Vagina (tissue), 2 donors: ENCODE results near the gene STH. TPM values are rescaled to one million over a fixed set of nuclear protein-coding genes. Genes with fewer than 3 reads are reported as not detected.

Source experiments
- DNase-seq, 2 donors: peaks; one replicate each; pipeline ENCODE4 v3.0.0-alpha.2; 2017; ENCODE audit errors: extremely low spot score in 2 of 2
- H3K27ac ChIP-seq: fragments of 200-600 bp; sonication (generic); one replicate; pipeline ENCODE4 v1.5.1; 2019
- H3K27me3 ChIP-seq: fragments of 200-600 bp; sonication (generic); one replicate; pipeline ENCODE4 v1.5.1; 2019
- H3K36me3 ChIP-seq, 2 donors: fragments of 200-600 bp; sonication (generic); one replicate each; pipeline ENCODE4 v1.5.1; 2017 to 2019
- H3K4me1 ChIP-seq: fragments of 200-600 bp; sonication (generic); one replicate; pipeline ENCODE4 v1.5.1; 2019
- H3K4me3 ChIP-seq, 2 donors: fragments of 200-600 bp; sonication (generic); 1 replicate in 1 of 2; 2 replicates in 1 of 2; pipeline ENCODE4 v1.5.1; 2016 to 2019
- H3K9me3 ChIP-seq: fragments of 200-600 bp; sonication (generic); one replicate; pipeline ENCODE4 v1.5.1; 2019
- CTCF ChIP-seq, 3 experiments: fragments of 450-650 bp in 2 of 3; fragments of 200-600 bp in 1 of 3; sonication (generic) in 1 of 3; IDR thresholded peaks; one replicate each; pipeline ENCODE4 v1.5.1; 2017 to 2019; ENCODE audit warnings: antibody characterized with exemption in 3 of 3, mild to moderate bottlenecking in 2 of 3, moderate library complexity in 2 of 3
- POLR2A ChIP-seq, 2 donors: fragments of 450-650 bp; IDR thresholded peaks; one replicate each; pipeline ENCODE4 v1.6.1; 2017; ENCODE audit warnings: antibody characterized with exemption in 2 of 2, mild to moderate bottlenecking in 2 of 2, moderate library complexity in 2 of 2
- POLR2AphosphoS5 ChIP-seq, 2 donors: sonication (generic); formaldehyde crosslinking; IDR thresholded peaks; one replicate each; pipeline ENCODE4 v1.9.0; 2017; ENCODE audit warnings: antibody characterized with exemption in 2 of 2, mild to moderate bottlenecking in 2 of 2, low read depth in 1 of 2; ENCODE audit not compliant: insufficient read depth in 1 of 2
- intact Hi-C: fragments of 100-400 bp; cut with DNase I; formaldehyde crosslinking; loops from one replicate; pipeline ENCODE4 v1.15.1; 2023
- total RNA-seq: library from RNA; depleted of rRNA; stranded (reverse); fragments of >200 nt; gene quantifications from one replicate; pipeline ENCODE4 v1.2.3, GENCODE V29; 2016

Gene STH
- total RNA-seq, 1 donor from 2014 or later: not detected

GRCh38 chr17:45990886-45991285 lies 8.2 kb upstream of the STH start:
- TF ChIP-seq CTCF (IDR thresholded peaks at IDR 0.05) (no peak), POLR2A (IDR thresholded peaks at IDR 0.05) (no peak), POLR2AphosphoS5 (IDR thresholded peaks at IDR 0.05; ENCODE audit: insufficient read depth in 1 of 2, low read depth in 1 of 2) (no peak)
- Histone ChIP-seq H3K9me3 (no peaks in the 10 kb centered on the region), H3K4me3 (no peak overlapping the region), H3K36me3 (no peaks in the 10 kb centered on the region), H3K27me3 (no peaks in the 10 kb centered on the region), H3K4me1 (no peaks in the 10 kb centered on the region), H3K27ac (no peak overlapping the region)
- no peak for DNase-seq
- intact Hi-C loops: no loop called here

- no peak overlapping the region for H3K4me3 ChIP-seq
- no peak overlapping the region for H3K27ac ChIP-seq
- no peaks in the 10 kb centered on the region for H3K9me3 ChIP-seq
- no peaks in the 10 kb centered on the region for H3K4me1 ChIP-seq
- intact Hi-C loops: no loop called here
- H3K27me3 ChIP-seq: no peaks in the 10 kb centered on the region
- DNase-seq: no peak
- no peaks in the 10 kb centered on the region for H3K36me3 ChIP-seq
- TF ChIP-seq POLR2AphosphoS5 (IDR thresholded peaks at IDR 0.05; ENCODE audit: insufficient read depth in 1 of 2, low read depth in 1 of 2) (no peak), CTCF (IDR thresholded peaks at IDR 0.05) (no peak), POLR2A (IDR thresholded peaks at IDR 0.05) (no peak)
These were observed 7.7 kb upstream of the STH start for GRCh38 chr17:45991341-45991740.

GRCh38 chr17:45992175-45992574 lies 6.9 kb upstream of the STH start:
- no peak for DNase-seq
- Histone ChIP-seq H3K36me3 (no peaks in the 10 kb centered on the region), H3K27me3 (no peaks in the 10 kb centered on the region), H3K27ac (no peak overlapping the region), H3K9me3 (no peaks in the 10 kb centered on the region), H3K4me1 (no peaks in the 10 kb centered on the region), H3K4me3 (no peak overlapping the region)
- TF ChIP-seq CTCF (IDR thresholded peaks at IDR 0.05) (no peak), POLR2A (IDR thresholded peaks at IDR 0.05) (no peak), POLR2AphosphoS5 (IDR thresholded peaks at IDR 0.05; ENCODE audit: insufficient read depth in 1 of 2, low read depth in 1 of 2) (no peak)
- intact Hi-C loops: no loop called here

- Histone ChIP-seq H3K9me3 (no peaks in the 10 kb centered on the region), H3K27me3 (no peaks in the 10 kb centered on the region), H3K36me3 (no peaks in the 10 kb centered on the region), H3K4me3 (no peak overlapping the region), H3K4me1 (no peaks in the 10 kb centered on the region), H3K27ac (no peak overlapping the region)
- no peak for DNase-seq
- TF ChIP-seq POLR2A (IDR thresholded peaks at IDR 0.05) (no peak), CTCF (IDR thresholded peaks at IDR 0.05) (no peak), POLR2AphosphoS5 (IDR thresholded peaks at IDR 0.05; ENCODE audit: insufficient read depth in 1 of 2, low read depth in 1 of 2) (no peak)
- intact Hi-C loops: no loop called here
These were observed 6.1 kb upstream of the STH start for GRCh38 chr17:45992904-45993303.

- Histone ChIP-seq H3K27ac (no peak overlapping the region), H3K4me1 (no peaks in the 10 kb centered on the region), H3K9me3 (no peaks in the 10 kb centered on the region), H3K27me3 (no peaks in the 10 kb centered on the region), H3K4me3 (no peak overlapping the region), H3K36me3 (no peaks in the 10 kb centered on the region)
- intact Hi-C loops: no loop called here
- no peak for TF ChIP-seq CTCF (IDR thresholded peaks at IDR 0.05)
- TF ChIP-seq POLR2A (IDR thresholded peaks at IDR 0.05): no peak
- no peak for TF ChIP-seq POLR2AphosphoS5 (IDR thresholded peaks at IDR 0.05; ENCODE audit: insufficient read depth in 1 of 2, low read depth in 1 of 2)
- DNase-seq: no peak
These were observed 5.0 kb upstream of the STH start for GRCh38 chr17:45993962-45994627.
